Right ventricle myocardium superior (tissue), 1 donor: ENCODE data around the gene ADGRV1. TPM values are rescaled to one million over a fixed set of nuclear protein-coding genes. Genes with fewer than 3 reads are reported as not detected.
"Not testable (repeated sequence)": the region's sequence is repeated elsewhere in the genome, so short reads cannot be mapped to it uniquely, and the experiment has no call there.

Experiments
- ATAC-seq: fragments of 200-7000 bp; cut with Tn5 transposase; one replicate; pipeline ENCODE4 v1.9.1; 2020; ENCODE audit warnings: mild to moderate bottlenecking; ENCODE audit not compliant: poor library complexity
- DNase-seq: peaks from one replicate; pipeline ENCODE4 v3.0.0-alpha.2; 2020
- intact Hi-C: fragments of 100-400 bp; cut with DNase I; formaldehyde crosslinking; loops from one replicate; pipeline ENCODE4 v1.11.2; 2022
- total RNA-seq: library from RNA; stranded (reverse); fragmentation: NEBNext Ultra II Directional; extraction: Animal tissue kit (Norgen Biotek cat#: 25700); gene quantifications from one replicate; pipeline ENCODE4 v1.2.1, GENCODE V29; 2021
- donor health status: DM: no; HTN: yes; CAD: no; lungs with severe emphysema.

The ADGRV1 gene
- total RNA-seq, 1 donor from 2014 or later, result not detected

- no peak for ATAC-seq
- DNase-seq, result no peak
- intact Hi-C loops, result loop anchor here (5.0 to 10.0 kb wide), 3 partner anchors 160 to 483 kb away; no protein-coding TSS in a partner anchor
Measured at GRCh38 chr5:90934738-90935137, 376.1 kb downstream of the ADGRV1 start.

DNA sequence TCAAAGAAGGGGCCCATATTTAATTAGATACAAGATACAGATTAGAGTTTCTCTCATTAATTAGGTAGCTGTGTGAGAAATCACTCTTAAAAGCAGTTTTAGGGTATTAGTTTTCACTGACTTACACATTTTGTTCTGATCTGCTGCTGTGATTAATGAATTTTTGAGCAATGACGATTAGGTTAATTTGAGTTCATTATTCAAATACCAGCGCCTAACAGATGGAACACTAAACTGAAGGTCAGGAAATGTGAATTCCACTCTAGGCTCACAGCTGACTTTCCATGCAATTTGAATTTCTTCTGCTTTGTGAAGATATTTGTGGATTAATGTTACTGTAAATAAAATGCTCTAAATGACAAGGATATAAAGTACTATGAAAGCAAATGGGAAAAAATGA lies 380.6 kb downstream of the ADGRV1 start:
- DNase-seq (no peak), ATAC-seq (no peak)
- intact Hi-C loops, result loop anchor here (10.0 kb wide), 2 partner anchors 156 to 276 kb away; no protein-coding TSS in a partner anchor

DNA sequence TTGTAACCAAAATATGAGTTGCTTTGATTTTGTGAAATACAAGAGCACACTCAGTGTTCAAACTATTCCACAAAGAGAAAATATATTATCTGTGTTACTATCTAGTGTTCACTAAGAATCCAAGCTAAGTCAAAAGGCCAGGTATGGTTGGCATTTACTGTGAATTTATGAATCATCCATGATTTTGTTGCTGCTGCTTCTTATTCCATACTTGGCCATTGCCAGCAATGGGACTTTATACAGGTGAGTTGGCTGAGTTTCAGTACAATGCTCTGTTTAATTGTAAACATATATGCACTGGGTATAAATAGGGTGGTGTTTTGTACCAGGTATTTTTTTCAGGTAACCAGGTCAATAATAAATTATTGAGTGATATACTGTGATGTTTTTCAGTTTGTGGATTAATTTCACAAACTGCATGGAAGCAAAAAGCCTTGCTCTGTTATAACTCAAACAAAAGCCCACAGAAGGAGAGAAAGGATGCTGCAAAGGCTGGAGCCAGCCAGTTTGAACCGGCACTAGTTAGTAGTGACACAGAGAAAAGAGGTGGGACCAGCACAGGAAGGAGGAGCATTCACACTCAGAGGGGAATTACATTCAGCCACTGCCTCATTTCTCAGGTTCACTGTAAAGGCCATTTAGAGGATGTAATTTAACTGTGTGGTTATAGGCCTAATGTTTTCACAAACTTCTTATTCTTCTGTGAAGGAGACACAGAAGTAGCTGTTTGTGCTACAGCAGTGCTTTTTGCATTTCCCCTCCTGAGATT lies 381.8 kb downstream of the ADGRV1 start:
- no peak for DNase-seq
- intact Hi-C loops, result no loop called here
- ATAC-seq, result no peak

GRCh38 chr5:90941002-90941720 lies 382.6 kb downstream of the ADGRV1 start:
- no peak for ATAC-seq
- DNase-seq, result no peak
- intact Hi-C loops, result no loop called here

DNA sequence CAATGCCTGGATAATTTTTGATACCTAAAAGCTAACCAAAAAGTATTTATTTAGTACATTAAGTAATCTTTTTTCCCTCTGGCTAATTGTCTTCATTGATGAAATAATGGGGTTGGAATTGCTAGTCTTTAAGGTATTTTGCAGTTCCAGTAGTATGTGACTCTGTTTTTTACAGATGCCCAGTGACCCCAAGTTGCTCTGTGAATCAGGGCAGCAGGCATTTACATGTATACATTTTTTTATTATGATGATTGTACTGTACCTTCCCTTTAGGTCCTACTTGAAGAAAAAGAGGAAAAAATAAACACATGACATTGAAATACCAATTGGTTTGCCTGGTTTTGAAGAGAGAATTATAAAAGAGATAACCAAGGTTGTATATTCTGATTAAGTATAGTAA lies 385.5 kb downstream of the ADGRV1 start:
- DNase-seq, result no peak
- intact Hi-C loops, result no loop called here
- ATAC-seq, result no peak

DNA sequence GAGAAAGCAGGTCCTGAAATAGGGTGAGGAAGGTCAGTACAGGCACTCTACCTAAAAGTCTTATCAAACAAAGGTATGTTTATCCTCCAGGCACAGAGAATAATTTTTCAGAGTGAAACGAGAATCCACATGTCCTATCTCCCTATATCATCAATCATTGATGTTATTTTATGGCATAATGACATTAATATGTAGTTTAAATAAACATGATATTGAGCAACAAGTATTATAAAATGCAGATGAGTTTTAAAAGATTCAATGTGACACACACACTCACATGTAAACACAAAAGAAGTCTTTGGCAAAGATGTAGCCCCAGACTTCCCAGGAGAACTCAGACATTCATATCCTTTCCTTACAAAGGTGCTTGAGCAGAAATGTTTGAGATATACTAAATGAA lies 389.1 kb downstream of the ADGRV1 start:
- DNase-seq, result no peak

GRCh38 chr5:90948969-90949368 lies 390.4 kb downstream of the ADGRV1 start:
- no peak for ATAC-seq
- intact Hi-C loops, result no loop called here
- no peak for DNase-seq

More for the DNA sequence above, 389.1 kb downstream of the ADGRV1 start:
- no peak for ATAC-seq
- intact Hi-C loops, result no loop called here

GRCh38 chr5:90949469-90950358 lies 391.1 kb downstream of the ADGRV1 start:
- ATAC-seq (no peak), DNase-seq (no peak)
- intact Hi-C loops, result no loop called here

GRCh38 chr5:90955001-90955635 lies 396.5 kb downstream of the ADGRV1 start:
- intact Hi-C loops, result no loop called here
- no peak for ATAC-seq

DNA sequence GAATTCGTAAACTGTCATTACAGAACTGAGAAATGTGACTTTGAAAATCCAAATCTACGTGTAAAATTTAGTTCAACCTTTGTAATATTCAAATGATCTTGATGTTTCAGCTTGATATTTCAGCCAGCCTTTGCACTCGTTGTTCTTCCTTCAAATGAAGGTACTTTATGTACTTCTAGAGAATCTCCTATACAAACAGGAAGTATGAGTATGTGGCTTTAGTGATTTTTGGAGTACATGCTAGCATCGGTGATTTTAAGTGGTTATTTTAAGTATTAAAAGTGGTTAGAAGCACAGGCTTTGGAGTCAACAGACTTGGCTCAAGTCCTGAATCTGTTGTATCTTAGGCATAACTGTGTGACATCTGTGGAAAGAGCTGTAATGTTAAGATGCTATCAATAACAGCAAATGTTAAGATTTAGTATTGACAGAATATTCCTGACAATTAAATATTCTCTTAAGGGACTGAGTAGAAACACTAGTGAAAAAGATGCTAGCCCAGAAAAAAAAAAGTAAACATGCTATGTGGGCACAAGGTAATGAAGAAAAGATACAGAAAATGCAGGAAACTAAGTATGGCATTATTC lies 398.0 kb downstream of the ADGRV1 start:
- ATAC-seq (no peak), DNase-seq (no peak)
- intact Hi-C loops, result no loop called here

More at GRCh38 chr5:90955001-90955635, 396.5 kb downstream of the ADGRV1 start:
- no peak for DNase-seq

DNA sequence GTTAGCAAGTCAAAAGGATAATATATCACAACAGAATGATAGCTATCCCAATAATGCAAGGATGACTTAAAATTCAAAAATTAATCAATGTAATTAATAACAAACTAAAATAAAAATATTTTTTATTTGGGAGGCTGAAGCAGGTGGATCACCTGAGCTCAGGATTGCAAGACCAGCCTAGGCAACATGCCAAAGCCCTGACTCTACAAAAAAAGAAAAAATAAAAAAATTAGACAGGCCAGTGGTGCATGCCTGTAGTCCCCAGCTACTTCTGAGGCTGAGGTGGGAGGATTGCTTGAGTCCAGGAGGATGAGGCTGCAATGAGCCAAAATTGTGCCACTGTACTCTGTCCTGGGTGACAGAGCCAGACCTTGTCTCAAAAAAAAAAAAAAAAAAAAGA lies 399.3 kb downstream of the ADGRV1 start:
- ATAC-seq (no peak), DNase-seq (no peak)
- intact Hi-C loops, result no loop called here

DNA sequence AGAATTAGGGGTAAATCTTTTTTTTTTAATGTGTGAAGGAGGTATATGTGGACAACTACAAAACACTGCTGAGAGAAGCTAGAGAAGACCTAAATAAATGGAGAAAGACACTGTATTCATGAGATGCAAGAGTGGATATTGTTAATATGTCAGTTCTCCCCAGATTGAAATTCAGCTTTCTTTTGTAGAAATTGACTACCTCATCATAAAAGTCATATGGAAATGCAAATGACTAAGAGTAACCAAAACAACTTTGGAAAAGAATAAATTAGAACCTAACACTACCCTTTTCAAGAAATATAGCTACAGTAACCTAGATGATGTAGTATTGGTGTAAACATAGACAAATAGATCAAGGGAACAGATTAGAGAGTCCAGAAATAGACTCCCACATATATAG lies 400.7 kb downstream of the ADGRV1 start:
- ATAC-seq (no peak), DNase-seq (no peak)
- intact Hi-C loops, result no loop called here

- no peak for DNase-seq
- intact Hi-C loops, result no loop called here
- no peak for ATAC-seq
Measured at GRCh38 chr5:90962481-90962880, 403.9 kb downstream of the ADGRV1 start.

DNA sequence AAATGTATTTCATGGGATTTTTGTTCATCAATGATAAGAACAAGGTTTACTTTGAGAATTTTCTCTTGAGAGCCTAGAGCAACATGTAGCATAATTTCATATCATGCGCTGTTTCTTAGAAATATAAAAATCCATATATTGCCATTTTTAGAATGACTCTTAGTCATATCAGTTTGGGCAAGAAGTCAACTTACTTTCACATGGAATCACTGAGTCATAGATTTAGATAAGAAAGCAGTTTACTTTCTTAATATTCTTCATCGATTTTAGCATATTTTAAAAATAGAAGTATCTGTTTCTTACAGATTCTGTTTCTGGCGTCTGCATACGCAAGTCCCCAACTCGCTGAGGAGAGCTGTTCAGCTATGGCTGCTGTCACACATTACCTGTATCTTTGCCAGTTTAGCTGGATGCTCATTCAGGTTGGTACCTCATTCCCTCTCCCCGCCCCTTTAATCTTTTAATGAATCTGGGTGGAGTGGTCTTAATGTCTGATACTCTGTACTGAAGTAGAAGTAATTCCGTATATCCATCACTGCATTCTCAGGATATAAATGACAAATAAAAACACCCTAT lies 406.6 kb downstream of the ADGRV1 start:
- intact Hi-C loops, result no loop called here
- DNase-seq (no peak), ATAC-seq (no peak)

- intact Hi-C loops, result no loop called here
- DNase-seq (no peak), ATAC-seq (no peak)
Measured at GRCh38 chr5:90967443-90967842, 408.8 kb downstream of the ADGRV1 start.

GRCh38 chr5:90967851-90968250 lies 409.3 kb downstream of the ADGRV1 start:
- intact Hi-C loops, result no loop called here
- ATAC-seq (no peak), DNase-seq (no peak)

GRCh38 chr5:90968319-90968718 lies 409.7 kb downstream of the ADGRV1 start:
- ATAC-seq (no peak), DNase-seq (no peak)
- intact Hi-C loops, result no loop called here

DNA sequence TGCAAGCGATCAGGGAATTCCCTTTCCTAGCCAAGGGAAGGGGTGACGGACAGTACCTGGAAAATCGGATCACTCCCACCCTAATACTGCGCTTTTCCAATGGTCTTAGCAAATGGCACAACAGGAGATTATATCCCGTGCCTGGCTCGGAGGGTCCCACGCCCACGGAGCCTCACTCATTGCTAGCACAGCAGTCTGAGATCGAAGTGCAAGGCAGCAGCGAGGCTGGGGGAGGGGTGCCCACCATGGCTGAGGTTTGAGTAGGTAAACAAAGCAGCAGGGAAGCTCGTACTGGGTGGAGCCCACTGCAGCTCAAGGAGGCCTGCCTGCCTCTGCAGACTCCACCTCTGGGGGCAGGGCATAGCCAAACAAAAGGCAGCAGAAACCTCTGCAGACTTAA lies 411.3 kb downstream of the ADGRV1 start:
- ATAC-seq, intact Hi-C loops, DNase-seq: not testable (repeated sequence)
